K562 (cell line): ENCODE measurements around the gene LY6G6F. TPM values are rescaled to one million over a fixed set of nuclear protein-coding genes. Genes with fewer than 3 reads are reported as not detected.

Experiments
- AFF1 ChIP-seq, 2 experiments: fragments of 450-650 bp; IDR thresholded peaks; 2 replicates each; pipeline ENCODE4 v1.6.1; 2018; ENCODE audit warnings: mild to moderate bottlenecking in 2 of 2, low read depth in 1 of 2; ENCODE audit not compliant: partially characterized antibody in 2 of 2
- ARID3B ChIP-seq: fragments of 250-450 bp; sonication (Bioruptor Pico); IDR thresholded peaks from 2 replicates; pipeline ENCODE4 v1.4.0; 2020; ENCODE audit warnings: borderline replicate concordance
- BRF1 ChIP-seq: IDR thresholded peaks from 3 replicates; pipeline ENCODE4 v1.6.1; 2011; ENCODE audit warnings: borderline replicate concordance, mild to moderate bottlenecking; ENCODE audit not compliant: insufficient read length; ENCODE audit errors: extremely low read depth
- E2F1 ChIP-seq: sonication (generic); formaldehyde crosslinking; IDR thresholded peaks from 2 replicates; pipeline ENCODE4 v1.8.1; 2023; ENCODE audit warnings: mild to moderate bottlenecking, missing genetic modification reagents, moderate library complexity
- HLTF ChIP-seq: fragments of 450-650 bp; IDR thresholded peaks from 2 replicates; pipeline ENCODE4 v1.6.1; 2016
- MEIS2 ChIP-seq: fragments of 450-650 bp; IDR thresholded peaks from 2 replicates; pipeline ENCODE4 v1.6.1; 2014; ENCODE audit warnings: mild to moderate bottlenecking; ENCODE audit not compliant: partially characterized antibody
- PHTF2 ChIP-seq: fragments of 250-450 bp; sonication (Bioruptor Pico); IDR thresholded peaks from 2 replicates; pipeline ENCODE4 v1.5.0; 2021; ENCODE audit warnings: mild to moderate bottlenecking
- POLR2B ChIP-seq: fragments of 450-650 bp; IDR thresholded peaks from 2 replicates; pipeline ENCODE4 v1.6.1; 2018; ENCODE audit warnings: low read depth; ENCODE audit not compliant: partially characterized antibody
- RBM25 ChIP-seq: fragments of 200-400 bp; formaldehyde crosslinking; IDR thresholded peaks from 2 replicates; pipeline ENCODE4 v1.6.1; 2018; ENCODE audit warnings: low read length, low read depth, moderate library complexity; ENCODE audit not compliant: severe bottlenecking
- SETDB1 ChIP-seq: IDR thresholded peaks from one replicate; pipeline ENCODE4 v1.6.1; 2012; ENCODE audit warnings: low read length, control low read depth, inconsistent platforms
- SUPT5H ChIP-seq: fragments of 450-650 bp; IDR thresholded peaks from 2 replicates; pipeline ENCODE4 v1.6.1; 2016
- TBL1XR1 ChIP-seq, 2 experiments: IDR thresholded peaks; 2 replicates each; pipeline ENCODE4 v1.6.1; 2012; ENCODE audit warnings: improper control_type of control experiment in 2 of 2, low read length in 2 of 2, mild to moderate bottlenecking in 1 of 2
- ZFP1 ChIP-seq: fragments of 450-650 bp; formaldehyde crosslinking; IDR thresholded peaks from 2 replicates; pipeline ENCODE4 v1.4.0; 2020; ENCODE audit warnings: mild to moderate bottlenecking, mixed read lengths
- ZFP91 ChIP-seq: sonication (generic); formaldehyde crosslinking; IDR thresholded peaks from 2 replicates; pipeline ENCODE4 v1.8.0; 2022; ENCODE audit warnings: mild to moderate bottlenecking, missing genetic modification reagents
- ZNF282 ChIP-seq: sonication (generic); formaldehyde crosslinking; IDR thresholded peaks from 2 replicates; pipeline ENCODE4 v1.8.1; 2023; ENCODE audit warnings: missing genetic modification reagents
- ZNF780A ChIP-seq: fragments of 250-450 bp; sonication (Bioruptor Pico); IDR thresholded peaks from 2 replicates; pipeline ENCODE4 v1.5.0; 2021; ENCODE audit warnings: mild to moderate bottlenecking
- polyA plus RNA-seq, 8 experiments: library from polyadenylated mRNA; depleted of rRNA in 4 of 8; stranded (reverse) in 5 of 8; unstranded in 3 of 8; fragments of >200 nt; fragmentation: Nextera tagmentation in 2 of 8; fragmentation: Illumina TruSeq in 1 of 8; extraction: Ambion mirVana in 2 of 8; extraction: Trizol in 1 of 8; gene quantifications; 2 replicates each; pipeline versions ENCODE4 v1.2.1 to v1.2.3, GENCODE V29; 2011 to 2014; ENCODE audit warnings: inconsistent platforms in 1 of 8, missing spikeins in 1 of 8
- total RNA-seq, 7 experiments: library from RNA; depleted of rRNA in 6 of 7; stranded (reverse); fragments of >200 nt in 6 of 7; fragmentation: Illumina TruSeq in 2 of 7; extraction: Trizol in 2 of 7; gene quantifications; 2 replicates each; pipeline versions ENCODE4 v1.2.1 to v1.2.3, GENCODE V29; 2011 to 2021; ENCODE audit warnings: low replicate concordance in 1 of 7

Gene LY6G6F
- total and polyA plus RNA-seq, 9 of the 15 experiments (the other 6 are each of a cell fraction or from before 2014, with no cell fraction given), result 0.14 to 0.50 (median 0.28) TPM; not detected in 2

- TF ChIP-seq AFF1 (IDR thresholded peaks at IDR 0.05; ENCODE audit: low read depth in 1 of 2, partially characterized antibody in 2 of 2), result no peak
- no peak for TF ChIP-seq ZNF780A (CRISPR knock-in tag)
- no peak for TF ChIP-seq RBM25
- no peak for TF ChIP-seq HLTF
- no peak for TF ChIP-seq E2F1 (CRISPR knock-in tag)
- no peak for TF ChIP-seq MEIS2
- TF ChIP-seq ZFP1, result peak; percentile 11; the same call in 1 of the 2 replicates
- peak; percentile 95; the same call in 1 of the 2 replicates for TF ChIP-seq ARID3B
- TF ChIP-seq ZFP91 (CRISPR knock-in tag), result no peak
- no peak for TF ChIP-seq SETDB1
- peak; percentile 3; the same call in 1 of the 2 replicates for TF ChIP-seq PHTF2
- TF ChIP-seq POLR2B, result peak; percentile 46
- no peak for TF ChIP-seq BRF1
- TF ChIP-seq ZNF282, result no peak
- TF ChIP-seq SUPT5H, result peak; percentile 63; the same call in 1 of the 2 replicates
- 0 out of 4 replicates have a peak, but pooled peaks of 1 of the 2 experiments have one; percentile 14 for TF ChIP-seq TBL1XR1 (IDR thresholded peaks at IDR 0.05; ENCODE audit: low read length in 2 of 2)
Measured at GRCh38 chr6:31725502-31726350, 19.1 kb downstream of the LY6G6F start (continued).
